GM18868 (cell line): ENCODE results near the gene WASF2.

Source experiments
- ATAC-seq: cut with Tn5 transposase; IDR thresholded peaks from one replicate; pipeline ENCODE4 v1.9.1; 2021; ENCODE audit warnings: mild to moderate bottlenecking, moderate library complexity; ENCODE audit not compliant: unreplicated experiment

Gene WASF2

DNA sequence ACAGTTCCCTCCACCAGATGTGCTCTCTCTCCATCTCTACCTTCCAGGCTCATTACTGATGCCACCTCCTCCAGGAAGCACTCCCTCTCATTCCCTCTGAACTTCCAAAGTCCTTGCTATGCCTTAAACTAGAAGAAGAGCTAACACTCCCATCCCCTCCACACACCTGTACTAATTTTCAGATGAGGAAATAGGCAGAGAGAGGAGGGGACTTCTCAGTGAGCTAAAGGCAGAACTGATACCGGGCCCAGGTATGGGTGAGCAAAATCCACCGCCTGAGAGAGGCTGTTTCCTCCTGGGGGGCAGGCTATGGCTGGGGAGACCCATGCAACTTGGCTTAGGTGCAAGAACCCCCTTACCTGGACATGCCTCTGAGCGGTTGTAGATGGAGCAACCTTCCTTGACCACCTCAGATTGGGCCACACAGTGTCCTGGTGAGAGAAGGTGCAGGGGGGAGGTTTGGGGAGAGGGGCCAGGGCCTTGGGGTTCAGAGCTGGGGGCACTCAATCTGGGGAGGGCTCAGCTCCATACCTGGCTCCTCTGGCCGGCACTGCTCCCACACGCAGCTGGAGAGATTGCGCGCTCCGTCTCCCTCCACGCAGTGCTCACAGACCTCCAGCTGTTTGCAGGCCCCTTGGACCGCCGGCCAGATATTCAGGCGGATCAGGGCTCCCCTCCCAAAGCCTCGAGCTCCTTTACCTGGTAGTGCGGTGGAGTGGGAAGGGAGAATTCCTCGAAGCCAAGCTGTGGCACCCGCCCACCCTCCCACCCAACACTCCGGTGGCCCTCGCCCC is 107.8 kb downstream of the WASF2 start:
- no peak for ATAC-seq

DNA sequence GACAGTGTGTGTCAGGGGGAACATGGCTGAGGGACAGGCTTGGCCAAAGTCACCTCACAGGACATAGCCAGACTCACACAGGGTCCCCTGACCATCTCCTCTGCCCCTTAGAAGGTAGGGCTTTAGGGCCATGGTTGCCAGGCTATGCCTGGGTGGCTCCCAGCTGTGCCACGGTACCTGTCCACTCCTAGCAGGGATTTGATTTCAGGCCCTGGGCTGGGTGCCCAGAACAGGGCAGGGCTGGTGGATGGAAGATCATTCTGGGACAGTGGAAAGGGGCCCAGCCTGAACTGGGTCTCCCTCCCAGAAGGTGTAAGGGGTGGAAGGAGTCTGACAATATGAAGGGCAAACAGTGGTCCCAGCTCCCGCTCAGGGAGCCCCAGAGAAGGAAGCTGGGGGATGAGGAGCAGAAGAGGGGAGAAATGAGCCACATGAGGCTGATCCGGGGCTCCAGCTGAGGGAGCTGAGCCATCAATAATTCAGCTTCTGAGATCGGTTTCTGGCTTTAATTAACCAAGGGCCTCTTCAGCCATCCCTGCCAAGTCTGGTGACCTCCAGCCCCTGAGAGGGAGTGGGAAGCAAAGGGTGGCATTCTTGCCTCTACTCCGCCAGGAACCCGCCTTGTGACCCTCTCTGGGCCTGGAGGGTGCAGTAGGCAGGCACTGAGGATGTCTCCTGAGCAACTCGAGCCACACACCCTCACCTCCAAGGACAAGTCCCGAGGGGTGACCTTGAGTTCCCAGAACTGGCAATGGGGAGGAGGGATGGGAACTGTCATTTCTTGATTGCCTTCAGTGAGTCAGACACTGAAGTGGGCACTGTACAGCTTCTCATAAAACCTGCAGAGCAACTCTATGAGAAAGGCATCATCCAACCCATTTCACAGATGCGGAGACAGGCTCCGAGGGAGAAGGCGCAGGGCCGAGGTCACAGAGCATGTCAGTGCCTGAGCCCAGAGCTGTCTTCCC is 108.9 kb downstream of the WASF2 start:
- ATAC-seq: no peak

DNA sequence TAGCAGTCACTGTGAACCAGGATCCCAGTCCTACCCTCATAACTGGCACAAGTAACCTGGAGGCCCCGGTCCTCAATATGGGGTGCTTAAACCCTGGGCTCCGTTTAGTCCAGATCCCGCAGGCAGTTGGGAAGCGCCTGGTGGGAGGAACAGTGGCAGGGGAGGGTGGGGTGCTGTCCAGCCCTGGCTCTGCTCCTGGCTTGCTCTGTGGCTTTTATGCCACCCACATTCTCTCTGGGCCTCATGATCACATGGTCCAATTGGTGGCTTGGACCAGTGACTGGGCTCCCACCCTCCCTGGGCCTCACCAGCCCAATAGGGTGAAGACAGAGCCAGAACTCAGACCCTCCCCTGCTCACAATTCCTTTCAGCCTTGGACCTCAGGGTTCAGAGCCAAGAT is 109.7 kb downstream of the WASF2 start:
- no peak for ATAC-seq

DNA sequence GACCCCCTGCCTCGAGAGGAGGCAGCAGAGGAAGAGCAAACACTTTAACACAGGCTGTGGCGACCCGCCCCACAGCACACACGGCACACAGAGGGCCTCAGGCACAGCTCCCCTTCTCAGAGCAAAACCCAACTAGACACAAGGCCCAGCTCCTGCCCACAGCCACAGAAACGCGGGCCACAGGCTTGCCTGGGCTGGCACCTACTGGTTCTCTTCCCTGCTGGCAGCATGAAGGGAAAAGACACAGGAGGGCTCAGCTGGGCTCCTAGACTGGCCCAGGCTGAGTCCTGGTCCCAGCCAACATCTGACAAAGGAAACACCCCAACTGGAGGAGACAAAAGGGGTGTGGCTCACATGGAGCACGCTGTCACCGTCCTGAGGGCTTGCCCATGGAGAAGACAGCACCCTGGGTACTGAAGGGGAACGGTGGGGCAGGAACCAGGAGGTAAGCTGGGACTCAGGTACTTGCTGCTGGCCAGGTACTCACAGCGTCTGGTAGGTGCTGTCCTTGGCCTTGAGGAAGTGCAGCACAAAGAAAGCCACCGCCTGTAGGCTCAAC is 110.3 kb downstream of the WASF2 start:
- no peak for ATAC-seq

DNA sequence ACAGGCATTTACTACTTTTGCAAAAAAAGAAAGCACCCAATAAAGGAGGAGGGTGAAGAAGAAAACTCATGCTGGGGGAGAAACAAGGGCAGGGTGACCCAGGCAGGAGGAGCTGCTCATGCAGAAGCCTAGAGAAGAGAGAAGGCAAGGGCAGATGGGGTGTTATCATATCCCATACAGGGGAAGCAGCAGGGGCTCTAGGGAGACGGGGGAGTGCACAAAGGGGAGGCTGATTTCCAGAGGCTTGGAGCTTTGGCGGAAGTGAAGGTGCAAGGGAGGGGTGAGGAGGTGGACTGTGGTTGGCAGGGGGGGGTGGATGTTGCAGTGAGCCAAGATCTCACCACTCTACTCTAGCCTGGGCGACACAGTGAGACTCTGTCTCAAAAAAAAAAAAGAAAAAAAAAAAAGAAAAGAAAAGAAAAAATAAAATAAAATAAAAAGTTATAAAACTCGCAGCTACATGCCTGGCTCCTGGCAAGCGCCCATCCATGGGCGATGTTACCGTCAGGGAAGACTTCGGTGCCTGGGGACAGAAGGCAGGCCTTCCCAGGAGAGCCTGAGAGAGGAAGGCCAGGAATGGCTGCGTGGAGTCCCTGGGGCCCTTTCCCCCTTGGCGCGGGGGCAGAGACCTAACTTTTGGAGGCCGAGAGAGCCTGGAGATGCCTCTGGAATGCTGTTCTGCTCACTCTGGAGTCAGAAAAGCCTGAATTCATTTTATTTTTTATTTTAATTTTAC is 112.0 kb downstream of the WASF2 start:
- no peak for ATAC-seq

DNA sequence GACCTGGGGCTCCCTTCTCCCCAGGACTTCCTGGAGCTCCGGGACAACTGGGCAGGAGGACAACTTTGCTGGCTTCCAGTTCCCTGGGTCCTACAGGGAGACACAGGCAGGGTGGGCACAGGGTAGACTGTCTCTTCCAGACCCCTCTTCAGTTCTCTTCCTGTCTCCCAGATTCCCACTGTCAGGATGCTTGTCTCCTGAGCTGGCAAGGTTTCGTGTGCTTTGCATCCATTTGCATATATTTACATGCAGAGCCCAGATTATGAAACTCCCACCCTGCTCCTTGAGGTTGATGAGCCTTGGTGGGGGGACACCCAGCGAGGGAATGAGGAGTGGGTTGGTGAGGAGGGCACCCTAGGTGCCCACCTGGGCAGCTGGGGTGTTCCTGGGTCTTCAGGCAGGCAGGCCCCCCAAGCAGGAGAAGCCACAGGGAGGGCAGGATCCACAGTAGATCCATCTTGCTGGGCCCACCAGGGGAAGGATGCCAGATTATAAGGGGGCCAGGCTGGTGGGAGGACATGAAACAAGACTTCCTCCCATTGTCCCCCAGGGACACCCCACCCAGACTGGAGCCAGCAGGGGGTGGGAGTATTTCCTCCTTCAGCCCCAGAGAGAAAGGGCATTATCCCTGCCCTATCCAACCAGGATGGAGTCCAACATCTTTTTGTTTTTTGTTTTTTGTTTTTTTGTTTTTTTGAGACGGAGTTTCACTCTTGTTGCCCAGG is 115.4 kb downstream of the WASF2 start, which contains the start of gene FCN3:
Gene FCN3 (minus strand): TSS at position 463 of the 725 bp plus-strand sequence. CDS start 6 bp downstream, at position 457.
- no peak for ATAC-seq

DNA sequence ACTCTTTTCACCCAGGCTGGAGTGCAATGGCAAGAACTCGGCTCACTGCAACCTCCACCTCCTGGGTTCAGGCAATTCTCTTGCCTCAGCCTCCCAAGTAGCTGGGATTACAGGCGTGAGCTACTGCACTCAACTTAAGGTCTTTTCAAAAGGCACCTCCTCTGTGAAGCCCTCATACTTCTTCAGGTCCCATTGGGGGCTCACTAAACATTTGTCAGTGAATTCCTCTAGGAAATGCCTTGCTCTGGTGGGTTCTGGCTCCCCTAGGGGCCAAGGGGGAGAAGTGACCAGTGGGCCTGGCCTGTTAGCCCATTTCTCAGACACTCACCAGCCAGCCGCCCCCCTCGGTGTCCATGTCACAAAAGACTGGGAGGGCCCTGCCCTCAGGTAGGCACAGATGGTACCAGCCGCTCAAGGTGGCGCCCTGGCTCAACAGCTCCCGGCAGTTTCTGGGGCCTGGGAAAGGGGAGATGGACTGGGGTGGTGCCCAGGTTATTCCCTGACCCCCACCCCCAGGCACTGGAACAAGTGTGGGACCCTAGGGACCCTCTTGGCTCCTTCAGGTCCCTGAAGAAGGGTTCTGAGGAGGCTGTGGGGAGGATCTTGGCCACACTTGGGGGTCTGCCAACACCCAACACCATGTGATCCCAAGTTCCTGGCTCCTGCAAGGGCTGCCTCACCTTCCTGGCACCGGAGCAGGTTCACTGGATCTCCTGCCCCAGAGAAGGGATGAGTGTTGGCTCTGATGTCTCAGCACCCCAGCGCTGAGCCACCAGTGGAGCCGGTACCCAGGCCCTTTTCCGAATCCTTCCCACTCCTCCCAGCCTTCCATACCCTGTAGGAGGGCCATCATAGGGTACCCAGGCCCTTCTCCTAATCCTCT is 116.9 kb downstream of the WASF2 start:
- ATAC-seq: no peak

DNA sequence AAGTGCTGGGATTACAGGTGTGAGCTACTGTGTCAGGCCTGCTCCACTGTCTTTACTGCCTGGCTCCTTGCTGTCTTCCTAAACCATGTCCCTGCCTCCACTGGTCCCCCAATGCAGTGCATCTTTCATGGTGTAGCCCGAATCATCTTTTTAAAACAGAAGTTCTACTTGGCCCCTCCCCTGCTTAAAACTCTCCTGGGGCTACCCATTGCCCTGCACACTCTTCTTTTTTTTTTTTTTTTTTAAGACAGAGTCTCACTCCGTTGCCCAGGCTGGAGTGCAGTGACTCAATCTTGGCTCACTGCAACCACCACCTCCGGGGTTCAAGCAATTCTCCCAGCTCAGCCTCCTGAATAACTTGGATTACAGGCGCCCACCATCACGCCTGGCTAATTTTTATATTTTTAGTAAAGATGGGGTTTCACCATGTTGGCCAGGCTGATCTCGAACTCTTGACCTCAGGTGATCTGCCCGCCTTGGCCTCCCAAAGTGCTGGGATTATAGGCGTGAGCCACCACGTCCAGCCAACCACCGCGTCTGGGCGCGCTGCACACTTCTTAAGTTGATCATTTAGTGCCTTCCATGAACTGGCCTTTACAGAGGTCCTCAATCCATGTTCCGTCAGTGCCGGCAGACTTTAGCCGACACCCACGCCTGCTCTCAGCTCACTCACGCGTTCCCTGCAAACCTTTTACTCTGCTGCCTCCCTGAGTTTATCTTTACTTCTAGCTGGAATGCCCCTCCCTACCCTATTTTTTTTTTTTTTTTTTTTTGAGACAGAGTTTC is 117.8 kb downstream of the WASF2 start:
- ATAC-seq: no peak

DNA sequence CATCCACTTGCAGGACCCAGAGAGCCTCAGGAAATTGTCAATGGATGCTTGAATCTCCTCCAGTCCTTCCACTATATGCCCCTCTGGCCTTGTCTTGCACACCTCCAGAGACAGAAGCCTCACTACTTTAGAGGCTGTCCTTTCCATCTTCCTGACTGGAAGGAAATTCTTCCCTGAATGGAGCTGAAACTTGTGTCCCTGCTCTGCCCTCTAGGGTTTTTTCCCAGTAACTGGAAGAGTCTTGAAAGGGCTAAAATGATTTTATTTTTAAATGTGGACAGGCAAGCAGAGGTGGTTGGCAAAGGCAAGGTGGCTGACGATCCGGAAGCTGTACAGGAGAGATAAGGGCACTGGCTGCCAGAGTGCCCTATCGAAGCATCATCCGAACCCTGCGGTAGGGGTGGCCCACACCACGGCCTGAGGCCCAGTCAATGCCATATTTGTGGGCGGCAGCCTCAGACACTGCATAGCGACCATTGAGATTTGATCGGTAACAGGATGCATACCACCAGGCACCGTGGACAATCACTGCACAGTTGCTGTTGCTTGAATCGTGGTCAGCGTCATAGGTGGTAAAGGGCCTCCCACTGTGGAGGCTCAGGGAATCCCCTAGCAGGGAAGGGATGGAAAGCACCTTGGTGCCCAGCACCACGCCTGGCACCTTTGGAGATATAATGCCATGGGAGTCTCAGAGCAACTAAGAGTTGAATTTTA is 120.9 kb downstream of the WASF2 start:
- ATAC-seq: no peak

DNA sequence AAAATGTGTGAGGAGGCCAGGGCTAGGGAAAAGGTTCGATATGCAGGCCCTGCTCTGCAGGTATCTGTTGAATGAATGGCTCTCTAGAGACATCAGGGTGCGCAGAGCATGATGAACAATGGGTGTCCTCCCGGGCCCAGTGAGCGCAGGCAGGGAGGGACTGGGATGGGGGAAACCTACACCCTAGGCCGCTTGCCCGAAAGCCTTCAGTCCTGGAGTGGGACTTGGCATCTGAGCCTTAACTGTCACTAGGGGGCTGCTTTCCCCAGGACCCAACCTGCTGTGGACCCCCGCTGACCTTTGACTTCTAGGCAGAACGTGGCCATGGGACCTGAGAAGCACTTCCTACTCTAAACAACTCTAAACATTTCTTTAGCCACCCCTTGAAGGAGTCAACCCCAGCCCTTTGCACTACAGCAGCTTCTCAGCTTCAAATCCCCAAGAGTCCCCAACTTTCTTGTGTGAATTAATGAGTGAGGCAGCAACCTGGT is 122.8 kb downstream of the WASF2 start:
- ATAC-seq: no peak

DNA sequence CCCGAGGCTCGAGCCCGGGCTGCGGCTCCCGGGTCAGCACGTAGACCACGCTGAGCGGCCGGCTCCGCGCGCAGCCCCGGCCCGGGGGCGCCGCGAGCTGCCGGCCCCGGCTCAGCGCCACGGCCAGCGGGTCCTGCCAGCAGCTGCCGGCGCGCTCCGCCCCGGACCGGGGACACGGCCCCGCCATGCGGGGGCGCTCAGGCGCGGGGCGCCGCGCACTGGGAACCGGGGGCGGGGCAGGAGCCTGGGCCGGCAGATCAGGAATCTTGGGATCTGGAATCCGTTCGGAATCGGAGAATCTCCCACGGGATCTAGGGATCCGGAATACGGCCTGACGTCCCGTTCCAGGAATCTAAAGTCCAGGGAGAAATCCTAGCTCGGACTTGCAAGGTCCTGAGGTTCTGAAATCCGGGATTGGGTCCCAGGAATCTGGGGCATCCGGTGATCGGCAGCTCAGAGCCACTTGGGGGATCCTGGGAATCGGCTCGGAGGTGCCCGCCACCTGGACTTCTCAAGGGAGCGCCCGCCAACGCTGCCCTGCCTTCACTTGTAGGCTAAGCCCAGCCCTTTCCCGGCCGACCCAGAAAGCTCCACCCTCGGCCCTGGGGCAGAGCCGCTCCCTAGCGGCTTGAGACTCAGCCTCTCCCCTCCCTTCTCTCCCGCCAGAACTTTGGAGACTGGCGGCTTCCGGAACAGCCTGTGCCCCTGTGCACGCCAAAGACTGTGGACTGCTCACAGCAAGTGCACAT is 123.4 kb downstream of the WASF2 start, which contains the start of gene MAP3K6:
Gene MAP3K6 (minus strand): TSS at position 551 of the 749 bp plus-strand sequence. CDS start 364 bp downstream, at position 187.
- ATAC-seq: no peak

DNA sequence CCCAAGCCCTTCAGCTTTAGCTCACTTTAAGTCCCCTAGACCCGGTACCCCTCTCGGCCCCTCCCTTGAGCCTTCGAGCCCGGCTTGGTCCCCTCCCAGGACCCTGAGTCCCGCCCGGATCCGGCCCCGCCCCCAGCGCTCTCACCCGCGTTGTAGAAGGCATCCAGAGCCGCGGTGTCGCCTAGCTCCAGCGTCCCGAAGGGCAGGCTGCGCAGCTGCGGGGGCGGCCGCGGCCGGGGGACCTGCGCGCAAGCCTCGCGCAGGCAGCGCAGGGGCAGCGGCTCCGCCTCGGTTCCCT is 123.9 kb downstream of the WASF2 start:
- no peak for ATAC-seq

DNA sequence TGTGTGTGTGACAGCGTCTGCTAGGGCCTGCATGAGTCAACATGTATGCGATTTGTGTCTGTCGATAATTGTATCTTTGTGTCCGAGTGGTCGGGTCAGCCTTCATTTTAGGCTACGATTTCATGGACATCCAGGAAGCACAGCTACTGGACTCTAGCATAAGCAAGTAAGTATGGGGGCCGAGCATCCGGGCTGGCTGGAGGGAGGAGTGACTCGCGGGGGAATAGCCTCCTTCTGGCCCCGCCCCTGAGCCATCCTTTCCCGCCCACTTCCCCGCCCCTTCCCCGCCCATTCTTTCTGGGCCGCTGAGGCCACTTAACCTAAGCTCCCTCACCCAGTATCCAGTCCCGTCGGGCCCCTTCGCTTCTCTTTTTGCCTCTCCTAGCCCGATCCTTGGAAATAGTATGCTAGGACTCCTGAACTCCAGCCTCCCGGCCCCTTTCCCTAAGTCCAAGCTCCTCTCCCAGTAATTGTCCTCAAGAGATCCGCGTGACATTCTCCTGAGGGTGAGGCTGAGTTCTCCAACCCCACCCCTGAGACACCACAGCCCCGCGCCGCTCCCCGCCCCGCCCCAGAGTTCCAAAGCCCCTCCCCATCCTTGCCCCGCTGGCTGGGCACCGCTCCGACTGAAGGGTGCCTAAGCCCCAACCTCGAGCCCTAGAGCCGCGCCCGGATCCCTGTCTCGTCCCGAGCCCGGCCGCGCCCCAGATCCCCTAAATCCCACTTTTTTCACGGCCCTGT is 124.4 kb downstream of the WASF2 start:
- no peak for ATAC-seq

DNA sequence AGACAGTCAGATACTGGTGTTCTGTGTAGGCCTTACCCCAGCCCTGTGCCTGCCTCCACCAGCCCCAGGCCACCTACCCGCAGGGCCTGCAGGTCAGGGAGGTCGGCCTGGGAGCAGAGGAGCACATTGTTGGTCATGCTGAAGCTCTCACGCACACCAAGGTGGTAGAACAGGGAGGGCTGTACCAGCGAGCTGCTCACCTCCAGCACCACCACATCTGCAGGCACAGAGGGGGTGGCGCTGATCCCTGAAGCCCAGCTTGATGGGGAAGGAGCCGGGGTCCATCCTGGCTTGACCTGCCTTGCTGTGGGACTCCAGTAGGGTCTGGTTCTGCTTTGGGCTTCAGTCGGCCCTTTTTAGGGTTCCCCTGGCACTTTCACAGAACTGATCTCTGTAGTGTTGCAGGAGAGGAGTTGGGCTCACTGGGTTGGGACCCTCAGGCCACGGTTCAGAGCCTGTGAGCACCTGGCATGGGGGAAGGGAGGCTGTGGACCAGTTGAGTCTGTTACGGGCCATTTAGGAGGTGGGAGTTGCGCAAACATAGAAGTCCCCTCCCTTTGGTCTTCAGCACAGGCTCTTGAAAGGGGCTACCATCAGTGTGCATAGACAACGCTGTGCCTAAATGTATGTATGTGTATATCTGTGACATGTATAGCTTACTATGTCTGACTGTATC is 125.1 kb downstream of the WASF2 start:
- no peak for ATAC-seq
